ENCODE results near the gene PLA2G5. TPM values are rescaled to one million over a fixed set of nuclear protein-coding genes. Genes with fewer than 3 reads are reported as not detected.

The PLA2G5 gene
- total RNA-seq, 1 experiment from 2014 or later, result not detected

DNA sequence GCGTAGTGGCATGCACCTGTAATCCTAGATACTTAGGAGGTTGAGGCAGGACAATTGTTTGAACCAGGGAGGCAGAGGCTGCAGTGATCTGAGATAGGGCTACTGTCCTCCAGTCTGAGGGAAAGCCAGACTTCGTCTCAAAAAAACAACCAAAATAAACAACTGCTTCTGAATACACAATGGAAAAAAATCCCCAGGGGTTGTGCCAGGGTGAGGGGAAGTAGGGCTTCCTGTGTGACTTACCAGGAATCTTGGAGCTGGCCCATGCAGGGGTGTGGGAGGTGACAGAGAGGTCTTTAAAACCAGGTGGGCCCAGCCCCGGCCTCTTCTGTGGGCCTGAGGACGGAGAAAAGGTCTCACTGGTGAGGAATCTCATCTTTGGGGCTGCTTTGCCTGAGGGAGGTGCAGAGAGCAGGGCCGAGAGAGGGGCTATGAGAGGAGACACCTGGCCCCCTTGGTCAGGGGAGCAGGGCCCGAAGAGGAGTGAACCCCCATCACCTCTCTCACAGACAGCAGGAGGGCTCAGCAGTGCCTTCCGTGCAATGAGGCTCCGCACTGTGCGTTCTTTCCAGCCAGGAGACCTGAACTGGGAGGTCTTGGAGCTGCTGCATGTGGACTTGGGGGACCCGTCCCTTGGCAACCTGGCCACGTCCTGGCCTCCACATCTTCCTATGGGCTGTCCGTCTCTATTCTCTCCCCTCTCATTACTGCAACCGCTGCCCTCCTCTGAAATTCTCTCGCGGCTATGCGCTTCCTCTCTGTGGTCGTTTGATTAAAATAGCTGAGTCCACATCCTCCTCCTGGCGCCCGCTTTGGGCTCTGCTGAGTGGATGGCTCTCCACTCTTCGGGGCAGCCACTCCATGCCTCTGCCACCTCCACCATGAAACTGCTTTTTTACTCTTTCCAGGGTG lies 10.7 kb downstream of the PLA2G5 start:
- CTCF ChIA-PET, result no interaction called here
- Mint-ChIP-seq H3K4me3 (ENCODE audit: low read depth, unreplicated experiment) (no peak overlapping the region), H3K27me3 (ENCODE audit: unreplicated experiment) (peaks cover 31% of the 10 kb centered on the region), H3K4me1 (ENCODE audit: low read depth, unreplicated experiment) (no peaks in the 10 kb centered on the region), H3K9me3 (ENCODE audit: low read depth, unreplicated experiment) (no peaks in the 10 kb centered on the region), H3K27ac (ENCODE audit: unreplicated experiment) (no peak overlapping the region), H3K36me3 (ENCODE audit: insufficient read depth, unreplicated experiment) (no peaks in the 10 kb centered on the region)
- BruUV-seq (replicated peaks), result no TSS peak
- DNase-seq, result no peak
- intact Hi-C loops (cut with micrococcal nuclease; ENCODE audit: unreplicated experiment), result no loop called here
- no peak for TF ChIP-seq CTCF (IDR thresholded peaks at IDR 0.05; ENCODE audit: unreplicated experiment)

DNA sequence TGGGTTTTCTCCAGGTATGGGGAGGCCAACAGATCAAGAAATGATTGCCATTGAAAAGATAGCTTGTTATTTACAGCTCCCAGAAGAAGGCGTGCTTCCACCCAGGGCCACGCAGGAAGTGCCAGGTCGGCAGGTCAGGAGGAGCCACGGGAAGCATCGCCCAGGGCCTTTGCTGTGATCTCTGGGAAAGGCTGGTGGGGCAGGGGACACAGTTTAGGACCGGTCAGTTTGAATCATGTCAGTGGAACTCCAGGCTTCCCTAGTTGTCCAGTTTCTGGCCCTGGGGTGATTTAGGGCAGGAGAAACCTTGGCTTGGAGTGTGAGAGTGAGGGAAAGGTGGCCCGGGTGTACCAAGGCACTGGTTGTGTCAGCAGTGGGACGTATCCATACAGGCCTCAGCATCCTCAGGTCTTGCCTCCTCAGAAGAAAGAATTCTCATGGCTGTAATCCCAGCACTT lies 11.4 kb downstream of the PLA2G5 start:
- Mint-ChIP-seq H3K9me3 (ENCODE audit: low read depth, unreplicated experiment) (no peaks in the 10 kb centered on the region), H3K4me3 (ENCODE audit: low read depth, unreplicated experiment) (no peak overlapping the region), H3K36me3 (ENCODE audit: insufficient read depth, unreplicated experiment) (no peaks in the 10 kb centered on the region), H3K4me1 (ENCODE audit: low read depth, unreplicated experiment) (no peaks in the 10 kb centered on the region), H3K27ac (ENCODE audit: unreplicated experiment) (no peak overlapping the region), H3K27me3 (ENCODE audit: unreplicated experiment) (peaks cover 31% of the 10 kb centered on the region)
- CTCF ChIA-PET, result no interaction called here
- BruUV-seq (replicated peaks), result no TSS peak
- DNase-seq, result no peak
- no peak for TF ChIP-seq CTCF (IDR thresholded peaks at IDR 0.05; ENCODE audit: unreplicated experiment)
- intact Hi-C loops (cut with micrococcal nuclease; ENCODE audit: unreplicated experiment), result no loop called here

DNA sequence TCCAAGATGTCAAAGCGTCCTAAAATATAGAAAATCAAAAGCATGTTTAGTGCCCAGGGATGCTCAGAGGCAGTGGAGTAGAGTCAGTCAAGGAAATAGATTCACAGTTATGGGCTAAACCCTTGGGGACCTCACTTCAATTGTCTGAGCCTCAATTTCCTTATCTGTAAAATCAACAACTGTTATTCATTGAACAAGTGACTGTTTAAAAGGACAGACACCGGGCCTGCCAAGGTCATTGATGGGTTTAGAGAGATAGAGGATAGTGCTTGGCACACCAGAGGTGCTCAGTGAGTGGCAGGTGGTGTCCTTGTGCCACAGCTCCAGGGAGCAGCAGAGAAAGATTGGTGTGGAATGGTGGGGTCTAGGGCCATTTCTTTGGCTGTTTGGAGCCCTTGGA lies 12.8 kb downstream of the PLA2G5 start:
- no peaks in the 10 kb centered on the region for H3K36me3 Mint-ChIP-seq (ENCODE audit: insufficient read depth, unreplicated experiment)
- DNase-seq, result no peak
- no peak for TF ChIP-seq CTCF (IDR thresholded peaks at IDR 0.05; ENCODE audit: unreplicated experiment)
- intact Hi-C loops (cut with micrococcal nuclease; ENCODE audit: unreplicated experiment), result no loop called here
- H3K9me3 Mint-ChIP-seq (ENCODE audit: low read depth, unreplicated experiment), result no peaks in the 10 kb centered on the region
- CTCF ChIA-PET, result no interaction called here
- H3K4me3 Mint-ChIP-seq (ENCODE audit: low read depth, unreplicated experiment), result no peak overlapping the region
- H3K27me3 Mint-ChIP-seq (ENCODE audit: unreplicated experiment), result peaks cover 22% of the 10 kb centered on the region
- H3K4me1 Mint-ChIP-seq (ENCODE audit: low read depth, unreplicated experiment), result no peaks in the 10 kb centered on the region
- no TSS peak for BruUV-seq (replicated peaks)
- no peak overlapping the region for H3K27ac Mint-ChIP-seq (ENCODE audit: unreplicated experiment)

DNA sequence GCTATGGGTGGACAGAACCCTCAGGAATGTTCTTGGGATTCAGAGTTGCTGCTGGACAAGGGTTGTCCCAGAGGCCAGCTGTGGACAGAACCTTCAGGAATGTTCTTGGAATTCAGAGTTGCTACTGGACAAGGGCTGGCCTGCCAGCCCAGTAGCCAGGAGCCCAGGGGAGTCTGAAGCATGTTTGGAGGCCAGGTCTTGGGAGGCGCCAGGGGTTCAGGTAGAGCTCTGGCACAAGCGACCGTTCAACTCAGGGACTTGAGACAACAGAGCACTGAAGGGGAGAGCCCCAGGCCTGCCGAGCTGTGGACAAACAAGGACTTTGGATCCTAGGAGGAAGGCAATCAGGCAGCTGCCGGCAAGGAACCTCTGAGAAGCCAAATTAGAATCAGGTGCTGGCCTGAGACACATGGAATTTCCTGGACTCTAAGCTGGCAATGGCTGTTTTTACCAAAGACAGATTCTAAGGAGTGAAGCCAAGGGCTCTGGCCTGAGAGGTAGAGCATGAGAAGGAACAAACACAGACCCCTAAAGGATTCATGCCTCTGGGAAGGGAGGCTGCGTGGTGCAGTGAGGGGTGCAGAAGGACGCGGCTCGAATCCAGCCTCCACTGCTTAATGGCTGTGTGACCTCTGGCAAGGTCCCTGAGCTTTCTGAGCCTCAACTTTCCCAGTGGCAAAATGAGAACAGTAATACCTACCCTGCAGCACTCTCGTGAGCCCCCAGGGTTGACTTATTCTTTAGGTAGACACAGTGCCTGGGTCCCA lies 13.4 kb downstream of the PLA2G5 start:
- DNase-seq, result no peak
- Mint-ChIP-seq H3K27ac (ENCODE audit: unreplicated experiment) (no peak overlapping the region), H3K36me3 (ENCODE audit: insufficient read depth, unreplicated experiment) (no peaks in the 10 kb centered on the region), H3K4me3 (ENCODE audit: low read depth, unreplicated experiment) (no peak overlapping the region), H3K27me3 (ENCODE audit: unreplicated experiment) (peaks cover 16% of the 10 kb centered on the region), H3K9me3 (ENCODE audit: low read depth, unreplicated experiment) (no peaks in the 10 kb centered on the region), H3K4me1 (ENCODE audit: low read depth, unreplicated experiment) (no peaks in the 10 kb centered on the region)
- no TSS peak for BruUV-seq (replicated peaks)
- intact Hi-C loops (cut with micrococcal nuclease; ENCODE audit: unreplicated experiment), result no loop called here
- no peak for TF ChIP-seq CTCF (IDR thresholded peaks at IDR 0.05; ENCODE audit: unreplicated experiment)
- CTCF ChIA-PET, result no interaction called here
